Fibroblast of peridontal ligament (primary cell): ENCODE data around the gene RNF144B.

Experiments used
- DNase-seq: peaks from one replicate; pipeline ENCODE4 v3.0.0-alpha.2; 2010; ENCODE audit errors: extremely low read depth

The RNF144B gene

GRCh38 chr6:18485660-18486435 is 98.7 kb downstream of the RNF144B start:
- DNase-seq = no peak

- no peak for DNase-seq
Observed at GRCh38 chr6:18488004-18488403, 100.9 kb downstream of the RNF144B start.

DNA sequence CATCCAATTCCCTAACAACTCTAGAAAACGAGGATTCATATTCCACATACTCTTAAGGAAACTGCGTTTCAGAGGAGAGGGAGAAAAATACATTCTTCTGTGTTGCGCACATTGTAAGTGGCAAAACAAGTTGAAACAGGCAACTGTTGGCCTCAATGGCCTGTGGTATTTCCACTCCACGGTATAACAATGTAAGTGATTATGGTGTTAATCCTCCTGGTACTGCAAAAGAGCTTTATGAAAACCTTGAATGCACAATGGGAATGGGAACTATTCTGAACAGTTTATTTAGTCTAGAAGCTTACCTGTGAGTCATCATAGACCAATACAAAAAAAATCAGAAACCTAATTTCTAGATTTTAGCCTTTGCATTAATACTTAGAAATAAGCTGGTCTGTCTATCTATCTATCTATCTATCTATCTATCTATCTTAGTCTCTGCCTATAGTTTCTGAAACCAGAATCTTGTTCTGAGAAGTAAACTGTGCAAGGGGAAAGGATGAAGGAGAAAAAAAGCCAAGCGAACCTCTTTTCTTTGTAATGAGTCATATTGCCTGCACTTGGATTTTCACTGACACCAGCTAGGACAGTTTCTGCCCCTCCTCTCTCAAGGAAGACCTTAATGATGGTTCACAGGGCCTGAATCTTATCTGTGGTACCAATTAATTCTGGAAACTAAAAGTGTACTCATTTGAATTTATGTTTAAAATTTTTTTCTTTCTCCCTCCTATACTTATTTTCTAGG is 101.5 kb downstream of the RNF144B start:
- DNase-seq = no peak

DNA sequence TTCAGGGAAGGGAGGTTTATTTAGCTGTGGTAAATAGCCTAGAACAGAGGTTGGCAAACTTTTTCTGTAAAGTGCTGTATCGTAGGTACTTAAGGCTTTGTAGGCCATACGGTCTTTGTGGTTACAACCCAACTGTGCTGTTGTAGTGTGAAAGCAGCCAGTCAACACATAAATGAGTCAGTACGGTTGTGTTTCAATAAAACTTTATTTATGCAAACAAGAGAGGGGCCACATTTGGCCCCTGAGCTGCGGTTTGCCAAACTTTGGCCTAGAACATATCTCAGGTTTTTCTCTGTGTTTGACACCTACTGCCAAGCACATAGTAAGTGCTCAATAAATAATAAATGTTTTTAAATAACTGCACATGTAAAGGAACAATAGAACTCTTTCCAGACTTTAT is 102.2 kb downstream of the RNF144B start:
- DNase-seq = no peak

DNA sequence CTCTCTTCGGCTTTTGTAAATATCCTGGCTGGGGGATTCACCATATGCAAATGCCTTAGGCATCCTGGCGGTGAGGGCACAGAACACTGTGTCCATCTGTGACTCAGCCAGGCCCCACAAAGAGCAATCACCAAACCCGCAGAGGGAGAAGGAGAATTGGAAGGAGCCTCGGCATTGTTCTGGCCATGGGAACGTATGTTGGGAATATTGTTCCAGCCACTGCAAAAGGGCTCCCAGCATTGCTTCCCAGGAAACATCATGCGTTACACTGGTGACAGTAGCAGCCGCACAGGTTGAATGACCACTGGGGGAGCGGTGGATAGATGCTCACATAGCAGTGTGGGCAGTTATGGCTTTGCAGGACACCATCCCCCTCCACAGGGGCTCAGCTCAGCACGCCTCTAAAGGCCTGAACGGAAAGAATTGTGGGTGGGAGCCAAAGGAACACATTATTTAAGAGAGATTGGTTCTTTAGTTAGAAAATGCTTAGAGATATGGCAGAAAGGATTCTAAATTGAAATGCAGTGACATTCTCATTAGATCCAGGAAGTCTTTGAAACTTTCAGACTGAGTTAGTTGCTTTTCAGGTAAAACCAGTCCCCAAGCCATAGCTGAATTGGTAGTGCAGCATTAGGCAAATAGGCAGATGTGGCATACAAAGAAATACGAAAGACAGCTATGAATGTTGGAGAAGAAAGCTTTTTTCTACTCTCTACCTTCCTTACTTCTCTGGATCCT is 104.3 kb downstream of the RNF144B start:
- DNase-seq = no peak

DNA sequence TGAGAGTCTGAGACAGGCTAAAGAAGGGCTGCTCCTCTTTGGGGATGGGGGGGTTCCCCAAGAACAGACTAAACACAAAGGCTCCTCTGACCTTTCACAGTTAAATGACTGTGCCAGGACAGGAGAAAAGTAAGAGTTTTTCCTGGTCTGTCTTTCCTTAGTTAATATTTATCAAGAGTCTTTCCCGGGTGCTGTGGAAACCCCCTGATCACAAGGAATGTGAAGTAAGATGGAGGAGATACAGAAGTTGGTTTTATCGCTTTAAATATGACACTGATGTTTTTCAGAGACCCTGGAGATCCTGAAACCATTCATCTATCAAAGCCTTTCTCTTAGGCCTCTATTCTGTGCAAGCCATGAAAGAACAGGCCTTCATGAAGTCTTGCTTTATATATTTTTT is 105.8 kb downstream of the RNF144B start:
- DNase-seq = no peak

- DNase-seq = no peak
Observed at GRCh38 chr6:18493382-18493891, 106.3 kb downstream of the RNF144B start.

GRCh38 chr6:18493925-18494324 is 106.8 kb downstream of the RNF144B start:
- DNase-seq = no peak

DNA sequence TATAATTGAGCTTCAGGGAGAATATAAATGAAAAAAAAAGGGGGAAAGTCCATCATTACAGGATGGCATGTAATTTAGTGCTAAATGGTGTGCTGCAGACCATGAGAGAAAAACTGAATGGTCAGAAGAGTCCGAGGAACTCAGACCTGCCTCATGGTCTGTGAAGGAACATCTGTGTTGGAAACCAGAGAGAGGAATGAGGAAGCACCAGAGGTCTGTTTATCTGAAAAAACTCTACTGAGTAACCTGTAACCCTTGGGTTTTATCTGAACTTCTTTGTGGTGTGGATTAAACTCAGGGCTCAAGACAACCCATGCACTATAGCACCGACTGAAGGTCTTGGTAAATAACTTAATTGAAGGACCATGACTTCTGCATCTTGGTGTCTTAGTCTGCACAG is 108.1 kb downstream of the RNF144B start:
- no peak for DNase-seq

- DNase-seq = no peak
Observed at GRCh38 chr6:18496462-18496861, 109.3 kb downstream of the RNF144B start.

DNA sequence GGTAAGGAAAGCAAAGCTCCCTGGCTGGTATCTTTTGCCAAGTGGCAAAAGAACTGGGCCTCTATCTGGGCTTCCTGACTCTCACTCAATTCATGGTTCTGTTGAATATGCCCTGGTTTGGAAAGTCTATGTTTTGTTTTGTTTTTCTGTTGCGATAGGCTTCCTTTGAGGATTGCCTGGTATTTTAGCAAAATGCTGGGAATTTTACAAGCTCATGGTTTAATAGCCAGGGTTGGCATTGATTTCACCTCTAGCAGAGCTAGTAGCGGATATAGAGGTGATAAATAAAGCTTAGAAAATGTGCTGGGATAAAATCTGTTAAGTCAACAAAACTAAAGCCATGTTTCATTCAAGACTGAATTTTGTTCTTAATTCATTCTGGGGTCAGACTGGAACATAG is 109.9 kb downstream of the RNF144B start:
- no peak for DNase-seq

DNA sequence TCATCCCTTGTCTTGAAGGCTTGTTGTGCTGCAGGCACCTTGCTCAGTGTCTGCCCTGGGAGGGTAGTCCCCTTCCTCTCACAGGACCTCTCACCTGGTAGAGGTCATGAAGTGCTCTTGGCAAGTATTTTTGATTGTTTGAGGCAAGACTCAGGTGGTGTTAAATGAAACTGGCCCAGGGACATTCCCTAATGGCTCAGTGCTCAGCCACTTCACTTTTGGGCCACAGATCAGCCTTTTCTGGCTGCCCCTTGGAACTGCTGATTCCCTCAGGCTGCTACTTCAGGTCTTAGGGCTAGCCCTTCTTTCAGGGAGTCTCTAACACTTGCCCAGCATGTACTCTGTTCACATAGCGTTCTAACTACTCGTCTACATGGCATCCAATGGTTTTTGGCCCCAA is 111.3 kb downstream of the RNF144B start:
- DNase-seq = no peak

GRCh38 chr6:18500921-18501662 is 113.9 kb downstream of the RNF144B start:
- DNase-seq = no peak

GRCh38 chr6:18501663-18502013 is 114.5 kb downstream of the RNF144B start:
- peak; percentile 81 for DNase-seq

DNA sequence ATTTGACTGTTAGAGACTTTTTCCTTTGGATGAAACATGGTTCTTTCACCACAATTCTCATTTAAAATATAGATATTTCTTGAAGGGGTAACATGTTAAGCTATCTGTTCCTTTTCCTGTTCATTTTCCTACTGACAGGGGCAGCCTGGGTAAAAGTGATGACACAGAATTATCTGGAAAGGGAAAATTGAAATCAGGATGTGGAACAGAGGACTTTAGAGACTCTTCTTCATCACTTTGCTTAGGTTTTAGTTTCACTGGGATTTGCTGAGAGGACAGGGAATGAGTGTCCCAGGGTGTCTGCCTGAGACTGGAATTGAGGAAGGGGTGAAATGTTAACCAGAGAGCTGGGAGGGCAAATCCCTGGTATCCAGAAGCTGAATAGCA is 116.0 kb downstream of the RNF144B start:
- DNase-seq = no peak

DNA sequence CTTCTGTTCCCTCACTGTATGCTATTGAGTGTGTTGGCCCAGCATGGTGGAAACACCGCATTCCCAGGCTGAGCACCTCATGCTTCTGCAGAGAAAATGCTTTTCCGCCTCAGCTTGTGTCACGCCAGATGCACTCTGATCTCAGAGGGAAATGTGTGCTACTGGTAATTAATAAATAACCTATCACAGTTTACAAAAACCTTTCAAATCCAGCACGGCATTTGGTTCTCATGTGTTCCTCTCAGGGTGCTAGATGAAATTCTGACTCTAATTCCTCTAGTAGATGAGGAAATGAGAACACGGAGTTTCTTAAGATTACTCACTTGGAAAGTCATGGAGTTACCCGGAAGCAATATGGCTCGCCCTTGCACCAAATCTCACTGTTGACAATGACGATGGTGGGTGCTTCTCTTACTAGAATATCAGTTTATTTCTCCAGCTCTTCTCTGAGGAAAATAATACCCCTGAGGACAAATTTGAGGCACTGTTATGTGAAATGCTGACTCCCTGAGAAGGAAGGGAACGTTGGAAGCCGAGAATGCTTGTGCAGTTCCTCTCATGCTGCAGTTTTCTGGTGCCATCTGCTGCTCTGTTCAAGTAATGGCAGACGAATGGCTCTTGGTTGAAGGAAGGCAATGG is 116.6 kb downstream of the RNF144B start:
- peak; percentile 91 for DNase-seq

- no peak for DNase-seq
Observed at GRCh38 chr6:18504232-18504596, 117.1 kb downstream of the RNF144B start.

GRCh38 chr6:18506382-18507017 is 119.3 kb downstream of the RNF144B start:
- no peak for DNase-seq

DNA sequence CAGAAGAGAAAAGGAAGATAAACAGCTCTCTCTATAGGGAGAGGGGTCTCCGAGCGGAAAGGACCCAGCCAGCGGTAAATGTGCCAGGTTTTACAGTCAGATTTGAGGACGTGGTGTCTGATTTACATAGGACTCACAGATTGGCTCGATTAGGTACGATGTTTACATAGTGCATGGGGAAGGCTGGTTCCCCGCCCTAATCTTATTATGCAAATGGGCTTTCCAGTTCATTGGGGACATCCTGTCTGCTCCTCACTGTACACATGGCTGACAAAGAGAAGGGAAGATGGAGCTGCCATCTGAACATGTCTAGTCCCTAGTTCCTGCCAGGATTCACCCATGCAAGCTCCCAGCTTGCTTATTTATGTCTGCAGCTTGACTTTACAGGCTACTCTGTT is 119.9 kb downstream of the RNF144B start:
- DNase-seq = no peak

- DNase-seq = peak; percentile 84
Observed at GRCh38 chr6:18507561-18507960, 120.4 kb downstream of the RNF144B start.
